Astrocyte (in vitro differentiated cells and primary cell): ENCODE results near the gene RP2.

Source experiments
- CTCF ChIP-seq: IDR thresholded peaks from 2 replicates; pipeline ENCODE4 v1.5.1; 2011; ENCODE audit warnings: low read depth, mild to moderate bottlenecking, inconsistent platforms, low read length, moderate library complexity; ENCODE audit not compliant: insufficient read depth
- EZH2 ChIP-seq: IDR thresholded peaks from 2 replicates; pipeline ENCODE4 v1.6.1; 2012; ENCODE audit warnings: mild to moderate bottlenecking, low read length, inconsistent platforms; ENCODE audit not compliant: insufficient read depth

GRCh38 chrX:46812445-46812844, 24.4 kb upstream of the RP2 start:
- TF ChIP-seq CTCF (no peak), EZH2 (no peak)
